ENCODE data around the gene ASS1.
A peak's percentile ranks its signal among the peaks of the same experiment; 100 is the strongest.

- TF ChIP-seq, protein P1, sequence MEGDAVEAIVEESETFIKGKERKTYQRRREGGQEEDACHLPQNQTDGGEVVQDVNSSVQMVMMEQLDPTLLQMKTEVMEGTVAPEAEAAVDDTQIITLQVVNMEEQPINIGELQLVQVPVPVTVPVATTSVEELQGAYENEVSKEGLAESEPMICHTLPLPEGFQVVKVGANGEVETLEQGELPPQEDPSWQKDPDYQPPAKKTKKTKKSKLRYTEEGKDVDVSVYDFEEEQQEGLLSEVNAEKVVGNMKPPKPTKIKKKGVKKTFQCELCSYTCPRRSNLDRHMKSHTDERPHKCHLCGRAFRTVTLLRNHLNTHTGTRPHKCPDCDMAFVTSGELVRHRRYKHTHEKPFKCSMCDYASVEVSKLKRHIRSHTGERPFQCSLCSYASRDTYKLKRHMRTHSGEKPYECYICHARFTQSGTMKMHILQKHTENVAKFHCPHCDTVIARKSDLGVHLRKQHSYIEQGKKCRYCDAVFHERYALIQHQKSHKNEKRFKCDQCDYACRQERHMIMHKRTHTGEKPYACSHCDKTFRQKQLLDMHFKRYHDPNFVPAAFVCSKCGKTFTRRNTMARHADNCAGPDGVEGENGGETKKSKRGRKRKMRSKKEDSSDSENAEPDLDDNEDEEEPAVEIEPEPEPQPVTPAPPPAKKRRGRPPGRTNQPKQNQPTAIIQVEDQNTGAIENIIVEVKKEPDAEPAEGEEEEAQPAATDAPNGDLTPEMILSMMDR (conservative IDR thresholded peaks at IDR 0.05; ENCODE audit: low read depth, low read length): peak; percentile 32; the same call in 1 of the 2 replicates
- no peak for TF ChIP-seq EZH2 (IDR thresholded peaks at IDR 0.05; ENCODE audit: low read length, unreplicated experiment)
Observed at GRCh38 chr9:130480673-130481072, 35.9 kb downstream of the ASS1 start.
